Mesendoderm (in vitro differentiated cells): Measurements from ENCODE around the gene NTNG1.
A peak's percentile ranks its signal among the peaks of the same experiment; 100 is the strongest.

Experiments
- DNase-seq: peaks from one replicate; pipeline ENCODE4 v3.0.0; 2013
- H2AK5ac ChIP-seq: 2 replicates; pipeline ENCODE4 v1.6.1; 2013; ENCODE audit warnings: low read length, inconsistent platforms
- H2BK120ac ChIP-seq: 2 replicates; pipeline ENCODE4 v1.6.1; 2013; ENCODE audit warnings: low read depth, mild to moderate bottlenecking, low read length, moderate library complexity, mixed read lengths
- H2BK15ac ChIP-seq: replicated peaks from 2 replicates; pipeline ENCODE4 v1.6.1; 2013; ENCODE audit warnings: low read depth, mild to moderate bottlenecking, moderate library complexity
- H2BK5ac ChIP-seq: 2 replicates; pipeline ENCODE4 v1.6.1; 2013; ENCODE audit warnings: low read length, inconsistent platforms
- H3K18ac ChIP-seq: 2 replicates; pipeline ENCODE4 v1.6.1; 2013; ENCODE audit warnings: mild to moderate bottlenecking, low read length, mixed read lengths
- H3K23ac ChIP-seq: one replicate; pipeline ENCODE4 v1.6.1; 2013; ENCODE audit warnings: low read length
- H3K27ac ChIP-seq: 2 replicates; pipeline ENCODE4 v1.5.1; 2013; ENCODE audit warnings: low read depth, mild to moderate bottlenecking, inconsistent platforms, low read length, moderate library complexity
- H3K27me3 ChIP-seq: 2 replicates; pipeline ENCODE4 v1.6.1; 2013; ENCODE audit warnings: low read length, control low read depth, mild to moderate bottlenecking, inconsistent platforms; ENCODE audit not compliant: insufficient read depth, poor library complexity
- H3K36me3 ChIP-seq: 2 replicates; pipeline ENCODE4 v1.6.1; 2013; ENCODE audit warnings: low read length, inconsistent platforms; ENCODE audit not compliant: control insufficient read depth, insufficient read depth
- H3K4ac ChIP-seq: one replicate; pipeline ENCODE4 v1.6.1; 2013; ENCODE audit warnings: low read depth, mild to moderate bottlenecking, low read length, moderate library complexity
- H3K4me1 ChIP-seq: 2 replicates; pipeline ENCODE4 v1.6.1; 2013; ENCODE audit warnings: low read depth, low read length, inconsistent platforms; ENCODE audit not compliant: control insufficient read depth
- H3K4me2 ChIP-seq: 2 replicates; pipeline ENCODE4 v1.6.1; 2013; ENCODE audit warnings: low read length
- H3K4me3 ChIP-seq: 2 replicates; pipeline ENCODE4 v1.5.1; 2013; ENCODE audit warnings: mild to moderate bottlenecking, low read length
- H3K56ac ChIP-seq: one replicate; pipeline ENCODE4 v1.6.1; 2013; ENCODE audit warnings: low read length
- H3K79me1 ChIP-seq: 2 replicates; pipeline ENCODE4 v1.6.1; 2013; ENCODE audit warnings: low read length, inconsistent platforms
- H3K79me2 ChIP-seq: 2 replicates; pipeline ENCODE4 v1.6.1; 2013; ENCODE audit warnings: mild to moderate bottlenecking, low read length; ENCODE audit not compliant: control insufficient read depth, insufficient read depth
- H3K9ac ChIP-seq: 2 replicates; pipeline ENCODE4 v1.6.1; 2013; ENCODE audit warnings: low read length, inconsistent platforms
- H4K5ac ChIP-seq: one replicate; pipeline ENCODE4 v1.6.1; 2013; ENCODE audit warnings: low read length
- H4K8ac ChIP-seq: one replicate; pipeline ENCODE4 v1.6.1; 2013; ENCODE audit warnings: low read depth, mild to moderate bottlenecking, control low read depth, low read length, moderate library complexity
- WGBS: extraction: QIAGEN DNeasy Blood & Tissue Kit; methylation state at CpG from one replicate; pipeline ENCODE4 v1.1.7; 2013; ENCODE audit warnings: low lambda C conversion rate, missing lambda C conversion rate; ENCODE audit not compliant: insufficient coverage; ENCODE audit errors: extremely low coverage; 5-methylcytosine and 5-hydroxymethylcytosine counted together

The NTNG1 gene

DNA sequence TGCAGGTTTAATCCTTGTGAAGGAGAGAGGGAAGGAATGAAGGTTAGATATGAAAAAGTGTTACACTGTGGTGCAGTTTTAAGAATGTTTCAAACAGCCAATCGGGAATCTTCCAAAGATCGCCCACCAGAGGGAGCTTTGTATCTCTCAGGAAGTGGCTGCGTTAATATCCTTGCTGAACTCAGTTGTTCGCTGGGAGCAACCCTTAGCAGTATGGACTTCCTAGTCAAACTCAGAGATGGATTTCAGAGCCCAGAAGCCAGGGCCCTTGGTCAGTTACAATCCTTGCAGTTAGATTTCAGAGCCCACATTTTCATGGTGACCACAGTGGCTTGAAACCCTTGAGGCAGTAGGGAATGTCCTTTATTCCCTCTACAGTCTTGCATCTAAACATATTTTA is 136.2 kb downstream of the NTNG1 start:
- no peak overlapping the region for H3K56ac ChIP-seq

DNA sequence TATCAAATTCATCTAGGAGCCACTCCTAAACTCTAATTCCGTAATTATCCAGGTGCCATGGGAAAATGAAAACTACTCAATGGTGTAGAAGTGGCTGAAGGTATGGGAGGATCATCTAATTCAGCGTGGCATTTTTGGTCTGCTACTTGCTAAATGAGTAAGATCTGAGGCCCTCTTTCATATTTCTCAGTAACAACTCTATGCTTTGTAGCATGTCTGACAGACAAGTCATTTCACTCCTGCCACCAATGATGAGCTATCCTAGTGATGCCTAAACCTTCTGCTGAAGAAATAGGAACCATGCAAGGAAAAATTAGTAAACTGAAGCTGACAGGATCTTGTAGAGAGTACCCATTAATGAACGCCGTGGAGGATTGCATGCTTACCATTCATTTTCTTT is 145.3 kb downstream of the NTNG1 start:
- Histone ChIP-seq H3K18ac (no peak overlapping the region), H2BK5ac (no peak overlapping the region), H3K9ac (no peak overlapping the region), H3K4ac (no peak overlapping the region), H3K4me2 (no peak overlapping the region), H2AK5ac (no peak overlapping the region), H3K79me2 (no peaks in the 10 kb centered on the region), H3K56ac (no peak overlapping the region), H2BK15ac (no peak overlapping the region), H3K27ac (no peak overlapping the region), H4K8ac (no peak overlapping the region), H3K27me3 (no peaks in the 10 kb centered on the region), H2BK120ac (no peak overlapping the region), H3K79me1 (no peaks in the 10 kb centered on the region), H4K5ac (no peak overlapping the region), H3K36me3 (no peaks in the 10 kb centered on the region), H3K4me1 (no peaks in the 10 kb centered on the region), H3K4me3 (no peak overlapping the region), H3K23ac (no peak overlapping the region)
- WGBS = no CpG with 5 or more reads among the region's 4 CpGs
- no peak for DNase-seq

More for the DNA sequence above, 136.2 kb downstream of the NTNG1 start:
- no peaks in the 10 kb centered on the region for H3K79me2 ChIP-seq
- H3K4me3 ChIP-seq = no peak overlapping the region
- H2BK5ac ChIP-seq = no peak overlapping the region
- no peak overlapping the region for H3K9ac ChIP-seq
- no peak overlapping the region for H4K5ac ChIP-seq
- DNase-seq = peak; percentile 79
- H3K4me1 ChIP-seq = no peaks in the 10 kb centered on the region
- H4K8ac ChIP-seq = no peak overlapping the region
- no peak overlapping the region for H3K4ac ChIP-seq
- no peak overlapping the region for H3K27ac ChIP-seq
- no peaks in the 10 kb centered on the region for H3K79me1 ChIP-seq
- H3K23ac ChIP-seq = no peak overlapping the region
- H2BK15ac ChIP-seq = no peak overlapping the region
- H2BK120ac ChIP-seq = no peak overlapping the region
- H2AK5ac ChIP-seq = no peak overlapping the region
- no peak overlapping the region for H3K18ac ChIP-seq
- no CpG with 5 or more reads among the region's 4 CpGs for WGBS
- no peak overlapping the region for H3K4me2 ChIP-seq
- H3K36me3 ChIP-seq = no peaks in the 10 kb centered on the region
- no peaks in the 10 kb centered on the region for H3K27me3 ChIP-seq

DNA sequence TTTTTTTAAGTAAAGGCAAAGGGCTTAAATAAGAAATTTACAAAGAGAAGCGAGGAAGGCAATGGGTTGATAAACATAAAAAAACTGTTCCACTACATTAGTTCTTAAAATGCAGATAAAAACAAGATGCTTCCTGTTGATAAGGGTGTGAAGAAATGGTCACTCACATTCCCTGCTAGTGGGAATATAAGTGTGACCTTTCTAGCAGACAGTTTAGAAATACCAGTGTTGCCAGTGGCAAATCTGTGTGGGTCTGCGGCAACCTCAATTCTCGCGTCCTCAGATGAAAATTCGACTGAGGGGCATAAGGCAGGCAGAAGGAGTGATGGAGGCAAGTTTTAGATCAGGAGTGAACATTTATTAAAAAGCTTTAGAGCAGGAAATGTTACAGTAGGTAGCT is 151.1 kb downstream of the NTNG1 start:
- DNase-seq = no peak
- no peak overlapping the region for H2BK15ac ChIP-seq
- H3K23ac ChIP-seq = no peak overlapping the region
- no peaks in the 10 kb centered on the region for H3K4me1 ChIP-seq
- no peaks in the 10 kb centered on the region for H3K79me1 ChIP-seq
- no CpG with 5 or more reads among the region's 5 CpGs for WGBS
- H3K27me3 ChIP-seq = no peaks in the 10 kb centered on the region
- H2AK5ac ChIP-seq = no peak overlapping the region
- no peak overlapping the region for H4K5ac ChIP-seq
- H3K9ac ChIP-seq = no peak overlapping the region
- H3K18ac ChIP-seq = no peak overlapping the region
- H3K4me2 ChIP-seq = no peak overlapping the region
- no peaks in the 10 kb centered on the region for H3K79me2 ChIP-seq
- no peak overlapping the region for H3K4ac ChIP-seq
- H3K4me3 ChIP-seq = no peak overlapping the region
- no peaks in the 10 kb centered on the region for H3K36me3 ChIP-seq
- no peak overlapping the region for H4K8ac ChIP-seq
- H2BK5ac ChIP-seq = no peak overlapping the region
- no peak overlapping the region for H2BK120ac ChIP-seq
- no peak overlapping the region for H3K27ac ChIP-seq
- no peak overlapping the region for H3K56ac ChIP-seq

DNA sequence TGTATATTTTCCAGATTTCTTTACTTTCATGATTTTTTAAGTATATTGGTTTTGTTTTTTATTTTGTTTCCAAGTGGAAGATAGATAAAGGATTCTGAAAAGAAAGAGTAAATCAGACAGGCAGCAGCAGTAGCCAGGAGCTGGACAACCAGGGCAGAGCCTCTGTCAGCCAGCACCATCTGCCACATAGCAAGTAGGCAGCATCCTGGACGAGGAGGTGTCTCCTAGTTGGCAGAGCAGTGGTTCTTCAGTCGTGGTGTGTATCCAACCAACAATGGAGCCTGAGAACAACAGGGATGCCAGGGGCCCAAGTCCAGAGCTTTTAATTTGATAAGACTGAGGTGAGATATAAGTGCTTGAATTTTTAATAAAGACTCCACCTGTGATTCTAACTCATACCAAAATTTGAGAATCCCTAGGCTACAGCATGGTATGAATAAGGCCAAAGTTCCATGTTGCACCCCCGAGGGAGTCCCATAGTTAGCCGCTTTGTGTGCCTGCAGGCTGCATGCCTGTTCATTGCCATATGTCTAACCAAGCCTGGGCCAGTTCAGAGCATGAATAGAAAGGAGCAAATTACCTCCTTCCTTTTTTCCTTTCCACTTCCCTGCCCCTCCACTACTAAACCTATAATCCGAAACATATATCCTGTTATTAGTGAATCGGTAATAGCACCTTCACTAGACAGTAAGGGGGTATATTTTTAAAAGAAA is 153.2 kb downstream of the NTNG1 start:
- H3K4me2 ChIP-seq = no peak overlapping the region
- no peaks in the 10 kb centered on the region for H3K79me2 ChIP-seq
- no peak overlapping the region for H4K8ac ChIP-seq
- no peak overlapping the region for H3K56ac ChIP-seq
- no peak for DNase-seq
- H3K9ac ChIP-seq = no peak overlapping the region
- no peak overlapping the region for H4K5ac ChIP-seq
- no peak overlapping the region for H3K18ac ChIP-seq
- H3K79me1 ChIP-seq = no peaks in the 10 kb centered on the region
- no peak overlapping the region for H3K4ac ChIP-seq
- no peak overlapping the region for H2BK5ac ChIP-seq
- H3K4me3 ChIP-seq = no peak overlapping the region
- H3K27me3 ChIP-seq = no peaks in the 10 kb centered on the region
- H2BK120ac ChIP-seq = no peak overlapping the region
- no peaks in the 10 kb centered on the region for H3K4me1 ChIP-seq
- no peak overlapping the region for H3K23ac ChIP-seq
- no peak overlapping the region for H3K27ac ChIP-seq
- H2BK15ac ChIP-seq = no peak overlapping the region
- no CpG with 5 or more reads among the region's 6 CpGs for WGBS
- no peak overlapping the region for H2AK5ac ChIP-seq
- H3K36me3 ChIP-seq = no peaks in the 10 kb centered on the region

DNA sequence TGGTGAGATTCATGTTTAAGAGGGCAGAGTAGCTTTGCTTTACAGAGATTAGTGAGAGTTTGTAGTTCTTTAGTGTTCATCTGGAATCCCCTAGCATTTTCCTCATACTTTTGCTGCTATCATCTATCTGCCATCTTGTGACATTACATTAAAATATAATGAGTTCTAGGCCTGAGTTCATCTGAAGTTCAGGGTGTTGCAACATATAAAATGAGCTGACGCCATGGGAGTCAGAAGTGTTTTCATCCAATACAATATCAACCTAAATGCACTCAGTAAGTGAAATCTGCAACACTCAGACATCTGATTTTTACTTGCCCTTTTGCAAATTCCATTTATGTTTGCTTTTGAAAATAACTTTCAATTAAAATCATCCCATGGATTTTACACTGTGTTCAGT is 153.8 kb downstream of the NTNG1 start:
- H3K27ac ChIP-seq = no peak overlapping the region
- H3K79me1 ChIP-seq = no peaks in the 10 kb centered on the region
- no peak overlapping the region for H3K23ac ChIP-seq
- no peak overlapping the region for H2AK5ac ChIP-seq
- no peaks in the 10 kb centered on the region for H3K36me3 ChIP-seq
- no peak overlapping the region for H3K9ac ChIP-seq
- no peak overlapping the region for H4K8ac ChIP-seq
- H3K4me1 ChIP-seq = no peaks in the 10 kb centered on the region
- no peak for DNase-seq
- WGBS = no CpG with 5 or more reads among the region's 1 CpG
- no peaks in the 10 kb centered on the region for H3K27me3 ChIP-seq
- no peak overlapping the region for H2BK5ac ChIP-seq
- H3K56ac ChIP-seq = no peak overlapping the region
- H3K4me2 ChIP-seq = no peak overlapping the region
- no peak overlapping the region for H3K18ac ChIP-seq
- H3K79me2 ChIP-seq = no peaks in the 10 kb centered on the region
- H4K5ac ChIP-seq = no peak overlapping the region
- no peak overlapping the region for H2BK15ac ChIP-seq
- H3K4me3 ChIP-seq = no peak overlapping the region
- no peak overlapping the region for H3K4ac ChIP-seq
- no peak overlapping the region for H2BK120ac ChIP-seq

DNA sequence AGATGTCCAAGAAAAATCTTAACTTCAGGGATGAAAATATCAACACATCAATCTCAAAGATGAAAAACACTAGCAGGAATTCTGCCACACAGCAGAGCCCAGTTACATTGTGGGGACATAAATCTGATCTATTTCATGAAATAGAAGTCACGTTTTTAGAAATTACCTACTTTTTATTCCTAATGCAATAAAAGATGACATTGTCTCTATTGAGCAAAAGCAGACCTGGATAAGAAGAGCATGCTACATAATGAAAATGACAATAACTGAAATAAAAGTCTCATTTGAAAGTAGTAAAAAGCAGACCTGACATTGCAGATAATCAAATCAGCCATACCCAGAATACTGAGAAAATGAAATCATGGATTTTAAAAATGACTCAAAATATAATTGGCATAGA is 156.8 kb downstream of the NTNG1 start:
- Histone ChIP-seq H2BK15ac (no peak overlapping the region), H2BK120ac (no peak overlapping the region), H3K9ac (no peak overlapping the region), H4K8ac (no peak overlapping the region), H3K4ac (no peak overlapping the region), H3K27ac (no peak overlapping the region), H3K4me2 (no peak overlapping the region), H3K27me3 (no peaks in the 10 kb centered on the region), H2BK5ac (no peak overlapping the region), H4K5ac (no peak overlapping the region), H3K23ac (no peak overlapping the region), H3K4me1 (no peaks in the 10 kb centered on the region), H3K18ac (no peak overlapping the region), H3K4me3 (no peak overlapping the region), H3K79me1 (no peaks in the 10 kb centered on the region), H3K36me3 (no peaks in the 10 kb centered on the region), H2AK5ac (no peak overlapping the region), H3K79me2 (no peaks in the 10 kb centered on the region), H3K56ac (no peak overlapping the region)
- no CpG with 5 or more reads among the region's 1 CpG for WGBS
- DNase-seq = no peak
